ENCODE measurements around the gene EPB41L1. TPM values are rescaled to one million over a fixed set of nuclear protein-coding genes. Genes with fewer than 3 reads are reported as not detected.
A peak's percentile ranks its signal among the peaks of the same experiment; 100 is the strongest.

EPB41L1 gene
- total and polyA plus RNA-seq, 2 experiments from 2014 or later = 24.1 to 48.7 TPM

DNA sequence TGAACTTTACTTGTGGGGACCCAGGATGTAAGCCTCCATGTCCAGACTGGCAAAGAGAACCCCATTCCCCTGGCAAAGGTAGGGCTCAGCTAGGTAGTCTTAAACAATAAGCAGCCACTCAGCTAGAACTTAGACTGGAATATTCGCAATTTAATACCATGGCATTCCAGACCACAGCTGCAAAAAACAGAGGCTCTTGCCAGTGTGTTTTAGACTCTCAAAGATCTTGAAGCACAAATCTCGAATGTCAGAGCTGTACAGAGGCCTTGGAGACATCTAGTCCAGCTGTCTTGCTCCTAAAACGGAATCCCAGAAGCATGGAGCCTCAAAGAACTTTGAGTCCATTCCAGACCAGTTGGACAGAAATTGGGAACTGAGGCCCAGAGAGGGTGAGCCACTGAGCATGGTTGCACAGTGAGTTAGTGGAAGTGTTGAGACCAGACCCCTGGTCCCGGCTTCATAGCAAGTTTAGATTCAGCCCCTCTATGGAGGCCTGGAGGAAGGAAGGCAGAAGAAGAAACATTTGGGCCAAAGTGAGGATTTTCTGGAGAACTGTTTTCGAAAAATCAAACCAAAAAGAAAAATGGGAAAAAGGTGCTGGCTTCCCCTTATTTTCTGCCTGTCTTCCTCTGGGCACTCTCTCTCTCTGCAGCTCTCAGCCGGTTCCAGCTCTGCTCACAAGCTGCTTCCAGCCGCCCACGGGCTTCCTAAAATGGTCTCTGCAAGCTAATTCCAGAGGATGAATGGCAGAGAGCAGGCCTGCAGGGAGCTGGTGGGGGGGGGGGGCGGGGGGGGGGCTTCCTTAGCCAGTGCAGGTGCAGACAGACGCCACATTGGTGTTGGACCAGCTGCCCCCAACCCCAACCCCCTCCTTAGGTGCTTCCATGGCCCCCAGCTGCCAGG, 114.2 kb downstream of the EPB41L1 start:
- H3K4me1 ChIP-seq (ENCODE audit: insufficient read depth) = no peaks in the 10 kb centered on the region
- Mint-ChIP-seq H3K9me3 (no peaks in the 10 kb centered on the region), H3K4me3 (no peak overlapping the region), H3K4me1 (peaks cover 36% of the 10 kb centered on the region), H3K36me3 (ENCODE audit: low read depth) (no peaks in the 10 kb centered on the region), H3K27me3 (ENCODE audit: insufficient read depth, low read depth, poor library complexity) (peaks cover 9% of the 10 kb centered on the region), H3K27ac (0 out of 2 replicates have a peak overlapping the region, but pooled peaks have one; percentile 2)
- TF ChIP-seq CREB1 (CRISPR knock-in tag; IDR thresholded peaks at IDR 0.05; ENCODE audit: low read depth) = no peak
- TF ChIP-seq EZH2phosphoT487 (IDR thresholded peaks at IDR 0.05; ENCODE audit: unreplicated experiment) = no peak
- TF ChIP-seq, protein P1, sequence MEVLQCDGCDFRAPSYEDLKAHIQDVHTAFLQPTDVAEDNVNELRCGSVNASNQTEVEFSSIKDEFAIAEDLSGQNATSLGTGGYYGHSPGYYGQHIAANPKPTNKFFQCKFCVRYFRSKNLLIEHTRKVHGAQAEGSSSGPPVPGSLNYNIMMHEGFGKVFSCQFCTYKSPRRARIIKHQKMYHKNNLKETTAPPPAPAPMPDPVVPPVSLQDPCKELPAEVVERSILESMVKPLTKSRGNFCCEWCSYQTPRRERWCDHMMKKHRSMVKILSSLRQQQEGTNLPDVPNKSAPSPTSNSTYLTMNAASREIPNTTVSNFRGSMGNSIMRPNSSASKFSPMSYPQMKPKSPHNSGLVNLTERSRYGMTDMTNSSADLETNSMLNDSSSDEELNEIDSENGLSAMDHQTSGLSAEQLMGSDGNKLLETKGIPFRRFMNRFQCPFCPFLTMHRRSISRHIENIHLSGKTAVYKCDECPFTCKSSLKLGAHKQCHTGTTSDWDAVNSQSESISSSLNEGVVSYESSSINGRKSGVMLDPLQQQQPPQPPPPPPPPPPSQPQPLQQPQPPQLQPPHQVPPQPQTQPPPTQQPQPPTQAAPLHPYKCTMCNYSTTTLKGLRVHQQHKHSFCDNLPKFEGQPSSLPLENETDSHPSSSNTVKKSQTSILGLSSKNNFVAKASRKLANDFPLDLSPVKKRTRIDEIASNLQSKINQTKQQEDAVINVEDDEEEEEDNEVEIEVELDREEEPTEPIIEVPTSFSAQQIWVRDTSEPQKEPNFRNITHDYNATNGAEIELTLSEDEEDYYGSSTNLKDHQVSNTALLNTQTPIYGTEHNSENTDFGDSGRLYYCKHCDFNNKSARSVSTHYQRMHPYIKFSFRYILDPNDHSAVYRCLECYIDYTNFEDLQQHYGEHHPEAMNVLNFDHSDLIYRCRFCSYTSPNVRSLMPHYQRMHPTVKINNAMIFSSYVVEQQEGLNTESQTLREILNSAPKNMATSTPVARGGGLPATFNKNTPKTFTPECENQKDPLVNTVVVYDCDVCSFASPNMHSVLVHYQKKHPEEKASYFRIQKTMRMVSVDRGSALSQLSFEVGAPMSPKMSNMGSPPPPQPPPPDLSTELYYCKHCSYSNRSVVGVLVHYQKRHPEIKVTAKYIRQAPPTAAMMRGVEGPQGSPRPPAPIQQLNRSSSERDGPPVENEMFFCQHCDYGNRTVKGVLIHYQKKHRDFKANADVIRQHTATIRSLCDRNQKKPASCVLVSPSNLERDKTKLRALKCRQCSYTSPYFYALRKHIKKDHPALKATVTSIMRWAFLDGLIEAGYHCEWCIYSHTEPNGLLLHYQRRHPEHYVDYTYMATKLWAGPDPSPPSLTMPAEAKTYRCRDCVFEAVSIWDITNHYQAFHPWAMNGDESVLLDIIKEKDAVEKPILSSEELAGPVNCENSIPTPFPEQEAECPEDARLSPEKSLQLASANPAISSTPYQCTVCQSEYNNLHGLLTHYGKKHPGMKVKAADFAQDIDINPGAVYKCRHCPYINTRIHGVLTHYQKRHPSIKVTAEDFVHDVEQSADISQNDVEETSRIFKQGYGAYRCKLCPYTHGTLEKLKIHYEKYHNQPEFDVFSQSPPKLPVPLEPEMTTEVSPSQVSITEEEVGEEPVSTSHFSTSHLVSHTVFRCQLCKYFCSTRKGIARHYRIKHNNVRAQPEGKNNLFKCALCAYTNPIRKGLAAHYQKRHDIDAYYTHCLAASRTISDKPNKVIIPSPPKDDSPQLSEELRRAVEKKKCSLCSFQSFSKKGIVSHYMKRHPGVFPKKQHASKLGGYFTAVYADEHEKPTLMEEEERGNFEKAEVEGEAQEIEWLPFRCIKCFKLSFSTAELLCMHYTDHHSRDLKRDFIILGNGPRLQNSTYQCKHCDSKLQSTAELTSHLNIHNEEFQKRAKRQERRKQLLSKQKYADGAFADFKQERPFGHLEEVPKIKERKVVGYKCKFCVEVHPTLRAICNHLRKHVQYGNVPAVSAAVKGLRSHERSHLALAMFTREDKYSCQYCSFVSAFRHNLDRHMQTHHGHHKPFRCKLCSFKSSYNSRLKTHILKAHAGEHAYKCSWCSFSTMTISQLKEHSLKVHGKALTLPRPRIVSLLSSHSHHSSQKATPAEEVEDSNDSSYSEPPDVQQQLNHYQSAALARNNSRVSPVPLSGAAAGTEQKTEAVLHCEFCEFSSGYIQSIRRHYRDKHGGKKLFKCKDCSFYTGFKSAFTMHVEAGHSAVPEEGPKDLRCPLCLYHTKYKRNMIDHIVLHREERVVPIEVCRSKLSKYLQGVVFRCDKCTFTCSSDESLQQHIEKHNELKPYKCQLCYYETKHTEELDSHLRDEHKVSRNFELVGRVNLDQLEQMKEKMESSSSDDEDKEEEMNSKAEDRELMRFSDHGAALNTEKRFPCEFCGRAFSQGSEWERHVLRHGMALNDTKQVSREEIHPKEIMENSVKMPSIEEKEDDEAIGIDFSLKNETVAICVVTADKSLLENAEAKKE (CRISPR knock-in tag; IDR thresholded peaks at IDR 0.05) = no peak
- TF ChIP-seq, protein P2, sequence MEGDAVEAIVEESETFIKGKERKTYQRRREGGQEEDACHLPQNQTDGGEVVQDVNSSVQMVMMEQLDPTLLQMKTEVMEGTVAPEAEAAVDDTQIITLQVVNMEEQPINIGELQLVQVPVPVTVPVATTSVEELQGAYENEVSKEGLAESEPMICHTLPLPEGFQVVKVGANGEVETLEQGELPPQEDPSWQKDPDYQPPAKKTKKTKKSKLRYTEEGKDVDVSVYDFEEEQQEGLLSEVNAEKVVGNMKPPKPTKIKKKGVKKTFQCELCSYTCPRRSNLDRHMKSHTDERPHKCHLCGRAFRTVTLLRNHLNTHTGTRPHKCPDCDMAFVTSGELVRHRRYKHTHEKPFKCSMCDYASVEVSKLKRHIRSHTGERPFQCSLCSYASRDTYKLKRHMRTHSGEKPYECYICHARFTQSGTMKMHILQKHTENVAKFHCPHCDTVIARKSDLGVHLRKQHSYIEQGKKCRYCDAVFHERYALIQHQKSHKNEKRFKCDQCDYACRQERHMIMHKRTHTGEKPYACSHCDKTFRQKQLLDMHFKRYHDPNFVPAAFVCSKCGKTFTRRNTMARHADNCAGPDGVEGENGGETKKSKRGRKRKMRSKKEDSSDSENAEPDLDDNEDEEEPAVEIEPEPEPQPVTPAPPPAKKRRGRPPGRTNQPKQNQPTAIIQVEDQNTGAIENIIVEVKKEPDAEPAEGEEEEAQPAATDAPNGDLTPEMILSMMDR (conservative IDR thresholded peaks at IDR 0.05; ENCODE audit: low read depth in 2 of 2) = no peak
- no peak for TF ChIP-seq NANOG (IDR thresholded peaks at IDR 0.05; ENCODE audit: borderline replicate concordance)
- no peak for TF ChIP-seq POLR2AphosphoS5 (IDR thresholded peaks at IDR 0.05; ENCODE audit: low read depth)
- TF ChIP-seq STAT1 (IDR thresholded peaks at IDR 0.05; ENCODE audit: unreplicated experiment) = no peak
- TF ChIP-seq ZNF114 (CRISPR knock-in tag; IDR thresholded peaks at IDR 0.05) = no peak
- TF ChIP-seq, protein P3, sequence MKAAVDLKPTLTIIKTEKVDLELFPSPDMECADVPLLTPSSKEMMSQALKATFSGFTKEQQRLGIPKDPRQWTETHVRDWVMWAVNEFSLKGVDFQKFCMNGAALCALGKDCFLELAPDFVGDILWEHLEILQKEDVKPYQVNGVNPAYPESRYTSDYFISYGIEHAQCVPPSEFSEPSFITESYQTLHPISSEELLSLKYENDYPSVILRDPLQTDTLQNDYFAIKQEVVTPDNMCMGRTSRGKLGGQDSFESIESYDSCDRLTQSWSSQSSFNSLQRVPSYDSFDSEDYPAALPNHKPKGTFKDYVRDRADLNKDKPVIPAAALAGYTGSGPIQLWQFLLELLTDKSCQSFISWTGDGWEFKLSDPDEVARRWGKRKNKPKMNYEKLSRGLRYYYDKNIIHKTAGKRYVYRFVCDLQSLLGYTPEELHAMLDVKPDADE (IDR thresholded peaks at IDR 0.05) = no peak
- no peak for TF ChIP-seq ZNF331 (CRISPR knock-in tag; IDR thresholded peaks at IDR 0.05; ENCODE audit: low read depth)
- TF ChIP-seq JUNB (IDR thresholded peaks at IDR 0.05; ENCODE audit: unreplicated experiment) = no peak
- TF ChIP-seq, protein P4, sequence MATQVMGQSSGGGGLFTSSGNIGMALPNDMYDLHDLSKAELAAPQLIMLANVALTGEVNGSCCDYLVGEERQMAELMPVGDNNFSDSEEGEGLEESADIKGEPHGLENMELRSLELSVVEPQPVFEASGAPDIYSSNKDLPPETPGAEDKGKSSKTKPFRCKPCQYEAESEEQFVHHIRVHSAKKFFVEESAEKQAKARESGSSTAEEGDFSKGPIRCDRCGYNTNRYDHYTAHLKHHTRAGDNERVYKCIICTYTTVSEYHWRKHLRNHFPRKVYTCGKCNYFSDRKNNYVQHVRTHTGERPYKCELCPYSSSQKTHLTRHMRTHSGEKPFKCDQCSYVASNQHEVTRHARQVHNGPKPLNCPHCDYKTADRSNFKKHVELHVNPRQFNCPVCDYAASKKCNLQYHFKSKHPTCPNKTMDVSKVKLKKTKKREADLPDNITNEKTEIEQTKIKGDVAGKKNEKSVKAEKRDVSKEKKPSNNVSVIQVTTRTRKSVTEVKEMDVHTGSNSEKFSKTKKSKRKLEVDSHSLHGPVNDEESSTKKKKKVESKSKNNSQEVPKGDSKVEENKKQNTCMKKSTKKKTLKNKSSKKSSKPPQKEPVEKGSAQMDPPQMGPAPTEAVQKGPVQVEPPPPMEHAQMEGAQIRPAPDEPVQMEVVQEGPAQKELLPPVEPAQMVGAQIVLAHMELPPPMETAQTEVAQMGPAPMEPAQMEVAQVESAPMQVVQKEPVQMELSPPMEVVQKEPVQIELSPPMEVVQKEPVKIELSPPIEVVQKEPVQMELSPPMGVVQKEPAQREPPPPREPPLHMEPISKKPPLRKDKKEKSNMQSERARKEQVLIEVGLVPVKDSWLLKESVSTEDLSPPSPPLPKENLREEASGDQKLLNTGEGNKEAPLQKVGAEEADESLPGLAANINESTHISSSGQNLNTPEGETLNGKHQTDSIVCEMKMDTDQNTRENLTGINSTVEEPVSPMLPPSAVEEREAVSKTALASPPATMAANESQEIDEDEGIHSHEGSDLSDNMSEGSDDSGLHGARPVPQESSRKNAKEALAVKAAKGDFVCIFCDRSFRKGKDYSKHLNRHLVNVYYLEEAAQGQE (IDR thresholded peaks at IDR 0.05; ENCODE audit: unreplicated experiment) = no peak
- no peak for TF ChIP-seq EZH2 (IDR thresholded peaks at IDR 0.05; ENCODE audit: low read depth, unreplicated experiment)
- H3K4me3 ChIP-seq = no peak overlapping the region
- no peaks in the 10 kb centered on the region for H4K20me1 ChIP-seq (replicated peaks; ENCODE audit: insufficient read depth)
- no peak; the same call in 2 of the 3 replicates for ATAC-seq
- no peaks in the 10 kb centered on the region for H3K27me3 ChIP-seq (ENCODE audit: insufficient read depth)
- no peak overlapping the region for H3K4me2 ChIP-seq
- no peaks in the 10 kb centered on the region for H3F3A ChIP-seq (replicated peaks; ENCODE audit: low read depth)
- no peak for DNase-seq (ENCODE audit: low spot score)
- no peaks in the 10 kb centered on the region for H3K9me2 ChIP-seq (ENCODE audit: insufficient read depth)
- H3K27ac ChIP-seq (ENCODE audit: low read depth) = no peak overlapping the region
- no peaks in the 10 kb centered on the region for H3K79me2 ChIP-seq (replicated peaks; ENCODE audit: insufficient read depth)
- no peak overlapping the region for H2AFZ ChIP-seq
- H3K36me3 ChIP-seq (ENCODE audit: insufficient read depth) = no peaks in the 10 kb centered on the region
